ENCODE results near the gene MID1.

GRCh38 chrX:10537308-10537707, 83.1 kb downstream of the MID1 start:
- no peak for TF ChIP-seq CTCF (IDR thresholded peaks at IDR 0.05 in 2 of 3, conservative IDR thresholded peaks at IDR 0.05 in 1 of 3; ENCODE audit: insufficient read depth in 2 of 3, low read depth in 1 of 3, low read length in 3 of 3)
- no peak for TF ChIP-seq POLR2A (conservative IDR thresholded peaks at IDR 0.05)
- no peak for TF ChIP-seq ZBTB33 (CRISPR knock-in tag; IDR thresholded peaks at IDR 0.05)
- TF ChIP-seq NFYB (IDR thresholded peaks at IDR 0.05; ENCODE audit: extremely low read depth, insufficient read length) = no peak
- no peak for TF ChIP-seq EZH2 (IDR thresholded peaks at IDR 0.05; ENCODE audit: borderline replicate concordance, low read depth, low read length)
- TF ChIP-seq HNRNPK (IDR thresholded peaks at IDR 0.05; ENCODE audit: low read depth, low read length, poor library complexity, severe bottlenecking) = no peak
- no peak for TF ChIP-seq PML (IDR thresholded peaks at IDR 0.05; ENCODE audit: low read length)
- TF ChIP-seq CCAR2 (IDR thresholded peaks at IDR 0.05; ENCODE audit: low read depth, low read length) = no peak
